EL (cell line): ENCODE results near the gene MX2.
A peak's percentile ranks its signal among the peaks of the same experiment; 100 is the strongest.
"Not testable (repeated sequence)": the region's sequence is repeated elsewhere in the genome, so short reads cannot be mapped to it uniquely, and the experiment has no call there.

Experiments used
- DNase-seq: peaks from one replicate; pipeline ENCODE4 v3.0.0-alpha.2; 2016

The MX2 gene

GRCh38 chr21:41419921-41420862 lies 58.4 kb downstream of the MX2 start:
- DNase-seq: peak; percentile 97

- DNase-seq: not testable (repeated sequence)
These were observed 59.2 kb downstream of the MX2 start for GRCh38 chr21:41420998-41421397.

GRCh38 chr21:41422546-41423304 lies 60.9 kb downstream of the MX2 start:
- DNase-seq: no peak

- not testable (repeated sequence) for DNase-seq
These were observed 61.4 kb downstream of the MX2 start for GRCh38 chr21:41423305-41423636.

- no peak for DNase-seq
These were observed 63.7 kb downstream of the MX2 start for GRCh38 chr21:41425588-41425953.

GRCh38 chr21:41425954-41426675 lies 64.3 kb downstream of the MX2 start, which contains the start of gene MX1:
Gene MX1, plus strand, starts transcription at chr21:41426239. Its CDS starts 5,832 bp downstream, at chr21:41432071.
- DNase-seq: peak; percentile 89

- DNase-seq: no peak
These were observed 65.0 kb downstream of the MX2 start for GRCh38 chr21:41426676-41427404.

GRCh38 chr21:41427556-41427955 lies 65.7 kb downstream of the MX2 start:
- no peak for DNase-seq

GRCh38 chr21:41428311-41428710 lies 66.5 kb downstream of the MX2 start:
- no peak for DNase-seq

GRCh38 chr21:41428847-41429246 lies 67.0 kb downstream of the MX2 start:
- no peak for DNase-seq

- DNase-seq: no peak
These were observed 67.5 kb downstream of the MX2 start for GRCh38 chr21:41429305-41429704.

- no peak for DNase-seq
These were observed 68.2 kb downstream of the MX2 start for GRCh38 chr21:41429925-41430491.

GRCh38 chr21:41431788-41432548 lies 70.1 kb downstream of the MX2 start:
- no peak for DNase-seq

GRCh38 chr21:41432562-41433460 lies 71.0 kb downstream of the MX2 start:
- no peak for DNase-seq

GRCh38 chr21:41433566-41433965 lies 71.7 kb downstream of the MX2 start:
- no peak for DNase-seq

- no peak for DNase-seq
These were observed 73.9 kb downstream of the MX2 start for GRCh38 chr21:41435706-41436105.

GRCh38 chr21:41437729-41438128 lies 75.9 kb downstream of the MX2 start:
- DNase-seq: no peak

- DNase-seq: no peak
These were observed 76.7 kb downstream of the MX2 start for GRCh38 chr21:41438425-41439113.

- peak; percentile 36 for DNase-seq
These were observed 77.4 kb downstream of the MX2 start for GRCh38 chr21:41439248-41439647.

- DNase-seq: no peak
These were observed 79.7 kb downstream of the MX2 start for GRCh38 chr21:41441546-41441945.
